ENCODE measurements around the gene ZDHHC20.

GRCh38 chr13:21463424-21463823, 4.3 kb upstream of the ZDHHC20 start:
- TF ChIP-seq CTCF (IDR thresholded peaks at IDR 0.05) (no peak), POLR2A (IDR thresholded peaks at IDR 0.05) (no peak)

Measured in uterus (tissue), 2 donors.